ENCODE measurements around the gene IRAG1.

IRAG1 gene, protein sequence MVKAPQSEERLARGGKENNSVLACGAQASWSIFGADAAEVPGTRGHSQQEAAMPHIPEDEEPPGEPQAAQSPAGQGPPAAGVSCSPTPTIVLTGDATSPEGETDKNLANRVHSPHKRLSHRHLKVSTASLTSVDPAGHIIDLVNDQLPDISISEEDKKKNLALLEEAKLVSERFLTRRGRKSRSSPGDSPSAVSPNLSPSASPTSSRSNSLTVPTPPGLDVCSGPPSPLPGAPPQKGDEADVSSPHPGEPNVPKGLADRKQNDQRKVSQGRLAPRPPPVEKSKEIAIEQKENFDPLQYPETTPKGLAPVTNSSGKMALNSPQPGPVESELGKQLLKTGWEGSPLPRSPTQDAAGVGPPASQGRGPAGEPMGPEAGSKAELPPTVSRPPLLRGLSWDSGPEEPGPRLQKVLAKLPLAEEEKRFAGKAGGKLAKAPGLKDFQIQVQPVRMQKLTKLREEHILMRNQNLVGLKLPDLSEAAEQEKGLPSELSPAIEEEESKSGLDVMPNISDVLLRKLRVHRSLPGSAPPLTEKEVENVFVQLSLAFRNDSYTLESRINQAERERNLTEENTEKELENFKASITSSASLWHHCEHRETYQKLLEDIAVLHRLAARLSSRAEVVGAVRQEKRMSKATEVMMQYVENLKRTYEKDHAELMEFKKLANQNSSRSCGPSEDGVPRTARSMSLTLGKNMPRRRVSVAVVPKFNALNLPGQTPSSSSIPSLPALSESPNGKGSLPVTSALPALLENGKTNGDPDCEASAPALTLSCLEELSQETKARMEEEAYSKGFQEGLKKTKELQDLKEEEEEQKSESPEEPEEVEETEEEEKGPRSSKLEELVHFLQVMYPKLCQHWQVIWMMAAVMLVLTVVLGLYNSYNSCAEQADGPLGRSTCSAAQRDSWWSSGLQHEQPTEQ

DNA sequence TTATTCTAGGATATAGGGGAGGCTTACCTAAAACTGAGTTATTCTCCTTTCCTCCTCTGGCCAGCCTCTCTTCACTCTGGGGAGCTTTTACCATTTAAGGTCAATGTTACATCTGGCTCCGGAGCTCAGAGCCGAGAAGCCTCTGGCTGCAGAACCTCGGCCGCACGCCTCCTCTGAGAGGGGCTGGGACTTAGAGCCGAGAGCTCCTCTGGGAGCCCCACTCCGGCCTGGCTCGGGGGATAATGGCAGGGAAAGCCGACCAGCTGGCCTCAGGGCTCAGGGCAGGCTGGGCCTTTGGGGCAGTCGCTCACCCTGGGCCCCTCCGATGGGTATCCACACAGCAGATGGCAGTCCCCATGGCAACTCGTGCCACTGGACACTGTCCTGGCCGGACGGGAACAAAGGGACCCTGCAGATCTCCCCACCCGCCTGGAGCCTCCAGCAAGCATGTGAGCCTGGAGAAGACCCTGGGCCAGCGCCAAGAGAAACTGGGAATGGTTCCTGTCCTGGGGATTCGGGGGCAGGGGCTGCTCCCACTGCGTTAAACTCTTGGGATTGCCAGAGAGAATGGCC, at the start of gene IRAG1:
IRAG1 (minus strand) TSS at position 247 of the 573 bp plus-strand sequence; CDS start at position 94, 153 bp downstream.
- DNase-seq: no peak

DNA sequence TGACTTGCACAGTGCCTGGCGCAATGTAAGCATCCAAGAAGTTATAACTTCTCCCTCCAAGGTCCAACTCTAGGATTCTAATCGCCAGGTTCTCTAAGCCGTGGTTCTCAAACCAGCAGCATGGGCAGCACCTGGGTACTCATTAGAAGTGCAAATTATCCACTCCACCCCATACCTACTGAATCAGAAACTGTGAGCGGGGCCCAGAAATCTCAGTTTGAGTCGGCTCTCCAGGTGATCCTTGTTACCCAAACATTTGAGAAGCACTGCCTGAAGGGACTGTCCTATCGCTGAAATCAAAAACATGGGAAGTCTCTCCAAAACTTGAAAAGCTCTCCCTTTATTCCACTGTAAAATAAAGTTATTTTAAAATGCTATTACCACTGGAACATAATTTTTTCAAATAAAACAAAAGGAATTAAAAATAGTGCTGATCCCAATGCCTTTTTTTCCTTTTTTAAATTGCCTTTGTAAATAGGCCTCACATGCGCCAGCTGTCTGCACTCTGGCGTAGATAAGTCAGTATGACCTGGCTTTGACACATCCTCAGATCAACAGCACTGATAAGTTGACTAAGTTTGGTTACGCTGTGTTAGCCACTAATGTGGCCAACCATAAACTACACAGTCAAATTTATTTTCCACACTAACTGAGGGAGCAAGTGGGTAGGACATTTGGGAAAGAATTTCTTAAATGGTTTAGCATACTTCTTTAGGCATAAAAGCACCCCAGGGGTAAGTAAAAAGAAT, 49.1 kb upstream of the IRAG1 start:
- no peak for DNase-seq

DNA sequence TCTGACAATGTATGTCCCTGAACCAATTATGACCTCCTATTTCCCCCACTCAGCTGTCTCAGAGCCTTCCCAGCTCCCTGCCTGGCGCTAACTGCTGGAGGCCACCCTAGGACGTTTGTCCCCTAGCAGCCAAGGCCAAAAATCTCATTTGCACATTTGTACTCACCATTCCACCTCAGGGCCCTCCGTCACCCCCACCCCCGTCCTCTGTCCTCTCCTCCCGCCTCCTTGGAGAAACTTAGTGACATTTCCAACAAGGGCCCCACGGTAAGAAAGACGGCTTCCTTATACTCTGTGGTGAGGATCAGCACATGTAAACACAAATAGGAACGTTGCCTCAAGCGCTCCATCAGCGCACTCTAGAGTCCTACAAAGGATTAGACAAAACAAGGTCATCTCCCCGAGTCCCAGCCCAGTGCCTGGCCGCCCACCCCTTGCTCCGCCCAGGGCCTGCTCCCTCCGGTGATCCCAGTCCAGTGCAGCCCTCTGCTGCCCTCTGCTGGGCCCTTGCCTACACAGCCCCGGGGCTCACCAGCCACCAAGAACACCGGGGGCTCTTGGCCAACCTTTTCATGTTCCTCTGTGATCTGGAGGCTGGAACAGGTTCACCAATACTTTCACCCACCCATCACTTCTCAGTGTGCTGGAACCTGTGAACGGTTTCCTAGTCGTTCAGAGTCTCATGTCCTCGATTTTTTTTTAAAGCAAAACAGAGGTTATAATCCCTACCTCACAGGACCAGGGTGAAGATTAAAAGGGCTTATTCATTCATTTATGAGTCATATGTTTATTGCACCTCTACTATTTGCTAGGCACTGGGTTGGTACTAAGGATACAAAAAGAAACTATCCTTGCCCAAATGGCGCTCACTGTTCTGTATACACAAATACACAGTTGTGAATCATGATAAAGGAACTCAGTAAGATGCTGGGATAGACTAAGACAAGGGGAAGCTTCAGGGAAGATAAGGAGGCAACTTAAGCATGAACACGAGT, 42.2 kb upstream of the IRAG1 start:
- DNase-seq: peak; percentile 33

DNA sequence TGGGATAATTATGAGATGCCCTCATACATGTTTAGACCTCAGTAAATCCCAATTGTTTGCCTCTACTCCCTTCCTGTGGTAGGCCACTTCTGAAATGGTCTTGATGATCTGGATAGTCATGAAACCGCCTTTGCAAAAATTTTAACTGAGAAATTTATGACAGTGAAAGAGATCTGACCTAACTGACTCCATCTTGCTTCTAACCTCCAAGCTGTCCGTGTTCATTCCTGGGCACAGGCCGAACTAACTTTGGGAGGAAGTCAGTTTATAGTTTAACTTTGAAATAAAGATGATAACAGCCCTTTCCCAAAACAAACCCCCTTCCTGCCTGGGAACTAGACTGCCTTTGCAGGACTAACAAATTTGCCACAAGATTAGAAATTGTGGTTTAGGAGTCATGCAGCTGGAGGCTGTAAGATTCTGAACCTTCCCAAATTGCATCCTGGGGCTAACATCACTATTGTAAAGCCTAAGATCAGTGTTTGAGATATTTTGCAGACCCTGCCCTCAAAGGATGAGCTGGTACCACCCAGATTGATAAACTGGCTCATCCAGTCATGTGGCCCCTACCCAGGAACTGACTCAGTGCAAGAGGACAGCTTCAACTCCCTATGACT, 37.6 kb upstream of the IRAG1 start:
- DNase-seq: no peak

DNA sequence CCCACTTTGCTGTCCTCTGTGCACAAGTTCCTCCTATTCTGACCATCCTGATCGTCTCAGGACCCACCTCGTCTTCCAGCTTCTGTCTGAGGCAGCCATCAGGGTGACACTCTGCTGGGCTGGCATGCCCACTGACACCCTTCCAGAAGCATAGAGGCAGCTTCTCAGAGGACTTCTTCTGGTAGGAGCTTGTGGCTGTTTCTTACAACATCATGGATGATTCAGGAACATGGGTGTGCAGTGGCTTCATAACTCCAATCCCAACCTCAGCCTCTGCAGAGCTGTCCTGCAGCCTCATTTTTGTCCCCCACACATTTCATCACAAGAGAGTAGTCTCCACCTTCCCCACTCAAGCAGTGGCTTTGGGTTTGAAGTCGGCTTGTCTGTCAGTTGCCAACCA, 36.6 kb upstream of the IRAG1 start:
- DNase-seq: no peak

DNA sequence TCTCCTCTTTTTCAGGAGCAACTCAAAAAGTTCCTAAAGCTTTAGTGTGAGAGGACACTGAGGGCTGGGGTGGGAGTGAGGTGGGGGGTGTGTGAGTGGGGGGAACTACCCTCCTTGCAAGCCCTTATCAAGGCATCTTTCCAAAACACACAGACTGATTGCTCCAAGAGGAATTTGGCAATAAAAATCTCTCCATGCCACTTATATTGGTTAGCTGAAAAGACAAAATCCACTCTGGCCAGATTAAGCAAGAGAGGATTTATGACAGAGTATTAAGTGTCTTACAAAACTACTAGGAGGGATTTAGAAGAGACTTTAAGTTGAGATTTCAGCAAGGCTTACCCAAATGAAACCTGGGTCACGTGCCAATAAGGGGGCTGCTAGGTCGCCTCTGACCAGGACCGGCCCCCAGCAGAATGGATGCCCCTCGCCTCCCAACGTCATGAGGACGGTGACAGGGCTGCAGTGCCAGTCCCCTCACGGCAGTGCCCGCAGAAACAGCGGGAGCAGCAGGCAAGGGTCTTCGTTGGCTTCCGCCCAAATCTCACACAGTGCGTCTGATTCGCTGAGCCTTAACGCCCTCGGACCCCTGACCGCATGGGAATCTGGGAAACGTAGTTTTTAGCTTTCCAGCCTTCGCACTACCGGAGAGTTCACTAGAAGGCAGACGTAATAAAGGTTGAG, 35.4 kb upstream of the IRAG1 start:
- DNase-seq: no peak

DNA sequence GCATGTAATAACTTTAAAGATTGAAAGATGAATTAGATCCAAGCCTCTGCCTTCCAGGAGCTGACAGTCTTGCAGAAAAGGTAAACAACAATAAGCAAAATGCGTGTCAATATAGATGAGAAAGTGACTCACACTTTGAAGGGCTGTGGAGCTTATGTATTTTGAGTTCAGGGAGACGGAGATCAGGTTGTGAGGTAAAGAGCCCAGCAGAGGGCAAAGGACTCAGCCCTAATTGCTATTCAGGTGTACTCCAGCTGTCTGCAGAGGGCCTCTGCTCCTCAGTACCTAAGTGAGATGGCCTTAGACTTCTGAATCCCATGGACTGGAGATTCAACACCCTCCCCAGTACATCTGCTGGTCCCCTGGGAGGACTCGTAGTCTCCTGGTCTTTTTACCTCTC, 34.6 kb upstream of the IRAG1 start:
- DNase-seq: no peak

DNA sequence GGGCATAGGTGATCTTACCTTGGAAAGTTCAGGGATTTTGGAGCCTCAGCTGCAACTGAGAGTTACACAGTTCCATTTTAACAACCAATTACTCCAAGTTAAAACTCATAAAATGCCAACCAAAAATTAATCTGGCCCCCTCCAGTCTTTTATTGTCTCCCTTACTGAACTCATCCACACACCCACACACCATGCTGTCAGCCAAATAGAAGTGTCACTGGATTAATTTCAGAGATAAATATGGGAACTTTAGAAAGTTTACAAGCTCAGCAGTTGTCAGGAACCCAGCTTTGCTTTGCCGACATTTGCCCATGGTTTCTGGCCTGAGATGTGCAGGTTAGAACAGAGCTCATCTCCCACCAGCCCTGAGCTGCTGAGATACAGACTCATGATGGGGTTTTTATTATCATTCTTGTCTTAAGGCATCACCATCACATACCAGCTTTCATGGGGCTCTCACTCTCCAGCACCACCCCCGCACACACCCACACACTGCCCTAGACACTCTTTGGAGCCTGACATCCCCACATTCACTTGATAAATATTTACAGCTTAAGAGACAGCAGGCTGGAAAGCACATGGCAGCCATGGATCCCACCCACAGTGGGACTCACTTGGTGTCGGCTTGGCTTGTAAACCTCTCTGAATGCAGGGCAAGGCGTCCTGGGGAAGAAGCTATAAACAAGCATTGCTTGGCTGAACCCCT, 33.7 kb upstream of the IRAG1 start:
- DNase-seq: no peak

DNA sequence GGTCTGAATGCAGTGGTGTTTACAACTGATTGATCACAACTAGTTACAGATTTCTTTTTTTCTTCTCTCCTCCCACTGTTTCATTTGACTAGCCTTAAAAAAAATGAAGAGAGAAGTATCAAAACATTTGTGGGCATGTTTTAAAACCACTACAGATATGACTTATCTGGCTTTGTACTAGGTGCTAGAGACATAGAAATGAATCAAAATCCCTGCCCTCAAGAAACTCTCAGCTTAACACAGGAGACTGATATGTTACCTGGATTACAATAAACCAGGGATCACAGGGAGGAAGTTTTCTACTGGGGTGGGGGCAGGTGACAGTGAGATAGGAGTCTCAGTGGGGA, 32.3 kb upstream of the IRAG1 start:
- DNase-seq: no peak

DNA sequence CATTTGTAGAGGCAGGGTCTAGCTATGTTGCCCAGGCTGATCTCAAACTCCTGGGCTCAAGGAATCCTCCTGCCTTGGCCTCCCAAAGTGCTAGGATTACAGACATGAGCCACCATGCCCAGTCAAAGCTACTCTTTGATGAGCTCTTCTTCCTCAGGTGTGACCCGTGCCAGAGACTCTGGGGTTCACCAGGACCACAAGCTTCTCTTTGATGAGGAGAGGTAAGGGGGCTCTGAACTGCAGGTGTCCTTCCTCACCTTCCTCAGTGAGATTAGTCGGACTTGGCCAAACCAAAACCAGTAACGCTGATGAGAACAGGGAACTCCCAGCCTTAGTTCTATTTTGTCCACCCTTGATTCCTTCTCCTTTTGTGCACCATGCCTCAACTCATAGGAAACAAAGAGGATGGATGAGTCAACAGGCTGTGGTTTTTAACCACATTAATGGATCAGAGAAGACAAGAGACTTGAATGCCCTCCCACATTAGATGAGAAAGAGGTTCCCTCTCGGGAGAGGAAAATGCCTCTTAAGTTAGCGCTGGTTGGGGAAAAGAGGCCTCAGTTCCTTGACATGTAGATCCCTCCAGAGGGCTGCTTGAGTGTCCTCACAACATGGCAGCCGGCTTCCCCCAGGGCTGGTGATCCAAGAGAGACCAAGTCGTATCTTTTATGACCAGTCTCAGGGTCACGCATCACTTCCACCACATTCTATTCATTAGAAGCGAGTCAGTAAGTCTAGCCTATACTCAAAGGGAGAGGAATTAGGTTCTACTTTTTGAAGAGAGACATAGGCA, 31.8 kb upstream of the IRAG1 start:
- no peak for DNase-seq

DNA sequence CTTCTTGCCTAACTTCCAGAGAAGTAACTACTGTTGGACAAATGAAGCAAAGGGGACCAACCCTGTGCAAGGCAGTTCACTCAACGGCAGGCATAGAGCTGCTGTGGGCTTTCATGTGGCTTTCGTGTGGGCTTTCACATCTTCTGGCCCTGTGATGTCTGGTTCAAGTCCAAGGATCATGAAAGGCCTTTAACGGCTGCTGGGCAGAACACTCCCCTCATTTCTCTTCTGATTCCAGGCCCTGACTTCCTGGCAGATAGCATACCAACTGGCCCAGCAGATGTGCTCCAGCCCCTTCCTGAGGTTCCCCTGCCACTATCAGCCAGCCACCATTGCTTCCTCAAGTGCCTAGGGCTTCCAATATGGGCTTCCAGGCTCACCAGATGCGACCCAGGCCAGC, 28.8 kb upstream of the IRAG1 start:
- DNase-seq: no peak

DNA sequence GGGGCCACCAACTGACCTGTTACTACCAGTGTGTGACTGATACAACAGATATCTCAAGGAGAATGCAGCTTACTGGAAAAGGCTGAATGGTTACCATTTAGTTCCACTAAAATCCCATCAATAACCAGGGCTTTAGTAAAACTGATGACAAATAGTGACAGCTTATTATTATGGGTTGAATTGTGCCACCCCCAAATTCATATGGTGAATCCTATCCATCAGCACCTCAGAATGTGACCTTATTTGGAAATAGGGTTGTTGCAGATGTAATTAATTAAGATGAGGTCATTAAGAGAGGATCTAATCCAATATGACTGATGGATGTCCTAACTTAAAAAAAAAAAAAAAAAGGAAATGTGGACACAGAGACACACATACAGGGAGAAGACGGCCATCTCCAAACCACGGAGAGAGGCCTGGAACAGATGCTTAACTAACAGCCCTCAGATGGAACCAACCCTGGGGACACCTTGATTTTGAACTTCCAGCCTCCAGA, 27.4 kb upstream of the IRAG1 start:
- no peak for DNase-seq

DNA sequence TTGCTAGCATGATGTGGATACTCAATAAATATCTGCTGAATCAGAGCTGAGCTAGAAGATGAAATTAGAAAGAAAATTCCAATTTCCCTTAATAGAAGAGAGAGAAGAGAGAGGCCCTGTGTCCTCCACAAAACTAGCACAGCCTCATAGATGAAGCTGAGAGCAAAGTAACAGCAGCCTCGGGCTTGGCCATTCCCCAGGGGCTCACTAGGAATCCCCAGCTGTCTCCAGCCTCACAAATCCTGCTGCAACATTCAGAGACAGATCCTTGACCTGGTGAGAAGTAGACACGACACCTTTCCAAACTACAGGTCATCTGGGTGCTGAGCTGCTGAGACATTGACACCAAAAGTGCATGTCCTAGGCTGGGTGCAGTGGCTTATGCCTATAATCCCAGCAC, 26.1 kb upstream of the IRAG1 start:
- no peak for DNase-seq

DNA sequence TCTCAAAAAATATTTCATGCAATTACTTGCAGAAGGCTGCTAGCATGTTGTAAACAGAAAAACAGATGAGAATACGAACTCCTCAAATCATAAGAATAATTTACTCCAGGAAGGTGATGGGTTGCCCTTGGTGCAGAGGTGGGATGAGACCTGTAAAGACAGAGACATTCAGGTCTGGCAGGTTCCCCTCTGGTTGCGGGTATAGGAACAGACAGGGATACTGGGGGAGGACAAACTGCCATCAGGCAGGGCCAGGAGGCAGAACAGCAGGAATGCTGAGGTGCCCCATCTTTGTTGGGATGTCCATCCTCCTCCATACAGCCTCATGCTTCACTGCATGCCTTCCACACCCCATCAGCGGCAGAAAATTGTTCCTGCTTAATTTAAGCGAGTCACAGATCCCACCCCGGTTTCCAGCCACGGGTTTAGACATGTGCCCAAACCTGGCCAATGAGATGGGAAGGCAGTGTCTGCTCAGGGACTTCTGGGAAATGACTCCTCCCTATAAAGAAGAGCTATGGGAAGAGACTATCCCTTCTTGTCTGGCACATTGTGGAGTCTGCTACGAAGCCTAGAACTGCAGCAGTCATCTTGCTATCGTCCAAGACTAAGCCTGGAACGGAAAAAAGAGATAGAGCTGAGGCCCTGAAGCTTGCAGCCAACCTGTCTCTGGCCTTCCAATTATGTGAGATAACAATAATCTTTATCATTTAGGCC, 23.1 kb upstream of the IRAG1 start:
- DNase-seq: no peak

DNA sequence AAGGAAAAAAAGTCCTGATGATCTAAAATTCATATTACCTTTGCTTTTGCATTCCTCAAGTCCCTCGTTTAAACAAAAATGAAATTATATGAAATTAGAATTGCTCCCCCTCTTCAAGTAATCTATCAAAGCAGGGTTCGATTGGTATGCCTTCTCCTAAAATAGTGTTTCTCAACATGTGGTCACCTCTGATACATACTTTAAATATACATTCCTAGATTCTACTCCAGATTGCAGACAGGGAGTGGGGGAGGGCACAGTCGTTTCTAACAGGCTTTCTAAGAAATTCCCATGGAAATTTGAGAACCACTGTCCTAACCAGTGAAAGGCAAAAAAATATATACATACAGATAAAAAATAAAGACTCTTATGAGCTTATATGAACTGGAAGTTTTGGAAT, 22.6 kb upstream of the IRAG1 start:
- no peak for DNase-seq

DNA sequence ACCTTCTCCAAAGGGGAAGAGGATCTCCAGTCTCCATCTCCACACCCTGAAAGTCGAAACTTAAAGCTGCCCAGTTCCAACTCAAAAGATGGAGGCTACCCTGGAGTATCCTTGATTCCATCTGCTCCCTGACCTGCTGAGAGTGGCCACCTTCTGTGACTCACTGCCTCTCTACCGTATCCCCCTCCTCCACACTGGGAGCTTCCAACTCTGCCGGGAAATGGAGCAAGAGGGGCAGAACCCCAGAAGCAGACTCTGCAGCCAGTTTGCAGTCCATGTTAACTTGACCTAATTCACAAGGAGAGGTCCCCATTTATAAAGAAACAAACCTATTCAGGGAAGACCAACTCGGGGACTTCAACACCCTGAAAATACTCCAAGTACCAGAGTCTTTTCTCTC, 22.0 kb upstream of the IRAG1 start:
- DNase-seq: no peak

DNA sequence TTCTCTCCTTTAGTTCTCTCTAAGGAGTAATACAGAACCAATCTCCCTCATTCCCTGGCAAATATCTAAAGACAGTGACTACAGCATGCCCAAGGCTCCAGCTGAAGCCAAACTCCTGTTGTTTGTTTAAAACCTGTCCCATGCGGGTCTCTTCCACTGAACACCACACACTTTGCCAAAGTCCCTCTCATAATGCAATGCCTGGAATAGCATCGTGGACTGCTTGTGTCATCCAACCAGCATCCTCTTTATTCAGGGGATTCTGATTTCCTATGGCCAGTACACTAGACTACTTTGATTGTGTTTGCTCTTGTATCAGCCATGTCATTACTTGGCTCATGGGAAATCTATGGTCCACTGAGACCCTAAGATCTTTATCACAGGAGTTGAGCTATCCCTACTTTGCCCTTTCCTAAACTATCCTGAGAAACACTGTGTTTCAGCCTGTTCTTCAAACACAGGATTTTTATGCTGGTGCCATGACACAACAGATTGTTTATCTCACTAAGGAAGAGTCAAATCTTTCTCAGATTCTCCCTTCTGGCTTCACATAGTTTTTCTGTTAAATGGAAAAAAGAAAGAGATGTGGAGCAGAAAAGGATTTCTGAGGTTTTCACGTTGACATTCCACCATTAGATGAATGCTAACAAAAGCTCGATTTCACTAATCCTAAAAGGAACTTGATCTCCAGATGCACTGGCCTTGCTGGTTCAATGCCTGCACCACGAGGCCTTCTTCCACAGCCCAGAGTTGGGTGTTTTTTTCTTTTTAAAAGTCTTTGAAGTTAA, 15.9 kb upstream of the IRAG1 start:
- DNase-seq: no peak
